Effector CD4-positive, alpha-beta T cell (primary cell): ENCODE results near the gene DDX54.
"Not testable (repeated sequence)": the region's sequence is repeated elsewhere in the genome, so short reads cannot be mapped to it uniquely, and the experiment has no call there.

ENCODE experiments used
- DNase-seq: peaks from one replicate; pipeline ENCODE4 v3.0.0-alpha.2; 2020

The DDX54 gene

GRCh38 chr12:113161415-113162016, 23.8 kb downstream of the DDX54 start:
- DNase-seq: no peak

GRCh38 chr12:113159937-113160336, 25.3 kb downstream of the DDX54 start:
- DNase-seq: no peak

GRCh38 chr12:113158439-113159203, 26.7 kb downstream of the DDX54 start:
- DNase-seq: no peak

- DNase-seq: no peak
Observed at GRCh38 chr12:113157218-113157859, 27.9 kb downstream of the DDX54 start.

- no peak for DNase-seq
Observed at GRCh38 chr12:113155646-113156045, 29.6 kb downstream of the DDX54 start.

GRCh38 chr12:113155060-113155459, 30.2 kb downstream of the DDX54 start:
- DNase-seq: no peak

- DNase-seq: no peak
Observed at GRCh38 chr12:113154351-113154973, 30.8 kb downstream of the DDX54 start.

GRCh38 chr12:113152835-113153814, 32.2 kb downstream of the DDX54 start:
- DNase-seq: peak; percentile 58

- DNase-seq: no peak
Observed at GRCh38 chr12:113152196-113152834, 33.0 kb downstream of the DDX54 start.

GRCh38 chr12:113151655-113152054, 33.6 kb downstream of the DDX54 start:
- no peak for DNase-seq

- no peak for DNase-seq
Observed at GRCh38 chr12:113149361-113150150, 35.7 kb downstream of the DDX54 start, which contains the start of gene CFAP73. Gene CFAP73 (plus strand): TSS chr12:113149724. CDS start chr12:113149858, 134 bp downstream.

GRCh38 chr12:113146999-113147398, 38.3 kb downstream of the DDX54 start:
- DNase-seq: no peak

GRCh38 chr12:113145720-113146551, 39.3 kb downstream of the DDX54 start:
- DNase-seq: no peak

- DNase-seq: no peak
Observed at GRCh38 chr12:113144806-113145205, 40.5 kb downstream of the DDX54 start.

- DNase-seq: no peak
Observed at GRCh38 chr12:113143959-113144358, 41.3 kb downstream of the DDX54 start.

- DNase-seq: no peak
Observed at GRCh38 chr12:113142886-113143332, 42.4 kb downstream of the DDX54 start.

- no peak for DNase-seq
Observed at GRCh38 chr12:113142173-113142885, 42.9 kb downstream of the DDX54 start.

- DNase-seq: not testable (repeated sequence)
Observed at GRCh38 chr12:113141716-113142115, 43.6 kb downstream of the DDX54 start.

- DNase-seq: no peak
Observed at GRCh38 chr12:113140706-113141105, 44.6 kb downstream of the DDX54 start.
